ENCODE data around the gene C1orf21.
A peak's percentile ranks its signal among the peaks of the same experiment; 100 is the strongest.

Gene C1orf21

DNA sequence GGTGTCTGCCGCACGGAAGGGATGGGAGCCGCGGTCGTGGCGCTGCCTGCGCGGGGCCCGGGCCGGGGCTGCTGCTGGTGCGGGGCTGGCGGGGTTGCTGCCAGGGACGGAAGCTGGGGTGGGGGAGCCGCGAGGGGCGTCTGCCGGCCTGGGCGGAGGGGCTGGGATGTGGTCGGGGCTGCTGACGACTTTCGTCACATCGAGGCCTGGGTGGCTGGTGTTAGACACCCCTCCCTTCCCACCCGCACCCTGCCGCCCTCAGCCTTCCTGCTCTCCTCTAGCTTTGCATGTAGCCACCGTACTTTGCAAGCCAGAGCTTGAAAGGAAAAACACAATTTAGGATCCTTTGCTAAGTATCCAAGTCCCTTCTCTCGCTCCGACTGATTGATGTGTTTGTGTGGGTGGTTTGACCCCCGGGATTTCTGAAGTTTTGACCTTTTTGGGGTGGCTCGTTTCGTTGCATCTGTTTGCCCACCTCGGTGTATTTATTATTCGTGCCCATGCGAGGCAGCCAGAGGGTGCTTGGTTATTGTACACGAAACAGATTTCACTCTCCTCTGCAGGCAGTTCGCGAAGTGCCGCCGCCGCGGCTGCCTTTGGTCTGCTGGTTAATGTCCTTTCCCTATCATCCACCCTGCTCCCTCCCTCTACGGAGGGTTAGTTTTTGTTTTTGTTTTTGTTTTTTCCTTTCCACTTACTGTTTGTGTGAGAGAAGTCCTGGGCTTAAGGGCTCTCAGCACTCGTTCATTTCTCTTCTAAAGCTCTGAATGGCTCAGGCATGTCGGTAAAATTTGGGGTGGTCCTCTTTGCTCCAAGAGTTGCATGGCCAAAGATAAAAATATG, 868 bp downstream of the C1orf21 start:
- DNase-seq (ENCODE audit: low read depth): peak; percentile 51

DNA sequence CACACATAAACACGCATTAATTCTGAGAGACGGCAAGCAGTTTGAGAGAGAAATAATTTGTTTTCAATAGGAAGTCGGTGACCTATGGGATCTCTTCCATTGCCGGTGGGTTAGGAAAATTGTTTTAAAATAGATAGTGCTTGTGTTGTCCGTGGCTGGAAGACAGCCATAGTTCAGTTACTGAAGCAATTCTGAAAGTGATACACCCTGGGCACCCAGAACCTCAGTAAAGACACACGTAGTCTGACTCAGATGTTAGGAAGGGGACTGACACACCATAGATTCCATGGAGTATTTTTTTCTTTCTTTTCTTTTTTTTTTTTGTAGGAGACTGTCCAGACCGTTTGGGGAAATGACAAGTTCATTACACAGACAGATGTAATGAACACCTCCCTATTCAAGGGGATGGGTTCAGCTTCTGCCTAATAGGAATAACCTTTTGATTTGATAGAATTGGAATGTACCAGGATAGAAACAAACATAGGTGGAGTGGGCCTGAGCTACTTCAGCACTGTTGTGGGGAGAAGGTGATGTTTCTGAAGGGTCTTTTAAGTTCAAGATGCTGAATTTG, 1.6 kb downstream of the C1orf21 start:
- no peak for DNase-seq (ENCODE audit: low read depth)

DNA sequence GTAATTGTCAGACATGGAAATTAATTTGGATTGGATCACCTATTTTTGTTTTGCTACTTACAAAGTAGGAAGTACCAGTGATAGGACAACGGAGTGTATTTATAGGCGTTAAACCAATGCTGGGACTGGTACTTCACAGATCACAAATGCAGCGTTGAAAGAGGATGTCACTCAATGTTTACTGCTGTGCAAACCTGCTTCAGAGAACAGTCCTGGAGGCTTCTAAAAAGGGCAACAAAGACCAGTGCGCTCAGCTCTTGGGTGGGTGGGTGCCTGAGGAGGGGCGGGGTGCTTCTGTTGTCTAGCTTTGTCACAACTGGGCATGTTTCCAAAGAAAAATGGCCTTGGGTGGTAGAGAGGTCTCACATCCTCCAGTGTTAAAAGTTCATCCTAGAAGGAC, 2.1 kb downstream of the C1orf21 start:
- no peak for DNase-seq (ENCODE audit: low read depth)

DNA sequence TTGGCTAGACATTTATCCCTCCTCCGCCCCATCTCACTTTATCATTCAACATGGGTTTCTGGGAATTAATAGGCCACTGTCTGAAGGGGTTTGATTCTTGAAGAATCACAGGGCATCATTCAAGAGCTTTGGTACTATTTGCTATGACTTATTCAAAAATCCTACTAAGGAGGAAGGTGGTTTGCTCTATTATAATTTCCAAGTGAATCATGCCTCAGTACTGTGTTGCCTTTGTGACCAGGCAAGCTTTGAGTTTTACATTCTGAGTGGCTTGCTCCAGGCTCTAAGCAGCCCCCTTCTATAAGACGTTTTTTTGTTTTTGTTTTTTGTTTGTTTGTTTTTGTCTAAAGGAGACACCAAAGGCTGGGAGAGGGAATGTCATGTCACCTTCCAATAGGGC, 2.6 kb downstream of the C1orf21 start:
- no peak for DNase-seq (ENCODE audit: low read depth)

DNA sequence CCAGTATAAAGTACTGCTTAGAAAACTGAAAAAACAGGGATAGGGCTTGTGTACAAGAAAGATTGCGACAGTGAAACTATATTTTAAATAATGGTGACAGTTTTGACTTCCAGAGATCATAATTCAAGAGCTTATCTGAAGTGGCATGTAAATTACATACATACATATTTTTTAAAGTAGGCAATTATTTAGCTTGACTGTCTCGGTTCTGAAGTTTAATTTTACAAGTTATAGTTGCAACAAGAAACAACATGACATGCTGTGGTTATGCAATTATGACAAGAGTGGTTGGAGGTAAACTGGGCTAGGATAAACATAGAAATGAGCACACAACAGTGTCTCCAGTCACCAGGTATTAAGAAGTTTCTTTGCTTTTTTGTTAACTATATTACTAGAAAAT, 4.1 kb downstream of the C1orf21 start:
- DNase-seq (ENCODE audit: low read depth): no peak

DNA sequence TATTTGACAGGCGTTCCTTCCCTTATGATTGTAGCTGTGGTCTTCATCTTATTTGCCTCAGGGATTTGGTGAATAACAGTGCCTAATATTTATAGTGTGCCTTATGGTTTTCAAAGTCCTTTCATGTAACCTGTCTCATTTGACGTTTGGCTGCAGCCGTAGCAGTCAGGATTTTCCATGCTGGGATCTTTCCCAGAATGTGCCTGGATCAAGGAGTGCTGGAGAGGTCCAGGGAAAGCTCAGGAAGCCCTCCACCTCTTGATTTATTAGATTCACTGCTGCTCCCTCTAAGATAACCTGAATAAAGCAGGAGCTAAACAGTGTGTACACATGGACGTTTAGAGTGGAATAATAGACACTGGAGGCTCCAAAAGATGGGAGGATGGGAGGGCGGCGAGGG, 5.2 kb downstream of the C1orf21 start:
- no peak for DNase-seq (ENCODE audit: low read depth)

DNA sequence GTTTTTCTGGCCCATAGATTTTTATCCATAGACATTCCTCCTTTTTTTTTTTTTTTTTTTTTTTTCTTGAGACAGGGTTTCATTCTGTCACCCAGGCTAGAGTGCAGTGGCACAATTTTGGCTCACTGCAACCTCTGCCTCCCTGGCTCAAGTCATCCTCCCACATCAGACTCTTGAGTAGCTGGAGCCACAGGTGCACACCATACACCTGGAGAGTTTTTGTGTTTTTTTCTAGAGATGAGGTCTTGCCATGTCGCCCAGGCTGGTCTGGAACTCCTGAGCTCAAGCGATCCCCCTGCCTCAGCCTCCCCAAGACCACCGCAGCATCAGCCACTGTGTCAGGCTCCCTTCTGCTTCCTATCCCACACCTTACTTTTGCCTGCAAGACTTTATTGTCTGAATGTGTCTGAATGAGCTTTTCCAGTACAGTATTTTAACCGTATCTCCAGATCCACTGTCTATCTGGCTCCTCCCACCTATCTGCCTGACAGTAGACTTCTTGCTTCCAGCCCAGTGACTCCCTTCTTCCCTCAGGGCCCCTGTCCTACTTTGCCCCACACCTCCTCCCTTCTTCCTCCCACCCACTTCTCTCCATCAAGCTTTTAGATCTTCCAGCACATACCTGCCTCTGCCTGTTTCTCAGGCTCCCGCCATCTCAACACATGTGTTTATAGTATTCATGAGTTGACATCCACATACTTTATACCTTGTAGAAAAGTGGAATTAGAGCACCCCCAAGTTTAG, 6.1 kb downstream of the C1orf21 start:
- DNase-seq (ENCODE audit: low read depth): no peak

DNA sequence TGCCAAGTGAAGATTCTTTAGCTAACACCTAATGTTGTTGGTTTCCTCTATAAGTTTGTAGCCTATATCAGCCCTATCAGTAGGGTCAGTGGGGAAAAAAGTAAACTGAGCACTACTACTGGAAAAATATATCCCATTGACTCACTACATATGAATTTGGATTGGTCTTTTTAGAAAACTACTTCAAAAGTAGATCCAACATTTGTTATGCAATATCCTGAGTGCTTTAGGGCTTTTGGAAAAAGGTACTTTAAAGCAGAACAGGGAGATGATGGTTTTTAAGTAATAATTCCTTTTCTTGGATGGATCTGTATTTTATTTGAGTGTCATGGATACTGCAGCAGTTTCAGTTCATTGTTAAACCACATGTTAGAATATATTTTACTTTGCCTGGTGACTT, 7.1 kb downstream of the C1orf21 start:
- DNase-seq (ENCODE audit: low read depth): no peak

DNA sequence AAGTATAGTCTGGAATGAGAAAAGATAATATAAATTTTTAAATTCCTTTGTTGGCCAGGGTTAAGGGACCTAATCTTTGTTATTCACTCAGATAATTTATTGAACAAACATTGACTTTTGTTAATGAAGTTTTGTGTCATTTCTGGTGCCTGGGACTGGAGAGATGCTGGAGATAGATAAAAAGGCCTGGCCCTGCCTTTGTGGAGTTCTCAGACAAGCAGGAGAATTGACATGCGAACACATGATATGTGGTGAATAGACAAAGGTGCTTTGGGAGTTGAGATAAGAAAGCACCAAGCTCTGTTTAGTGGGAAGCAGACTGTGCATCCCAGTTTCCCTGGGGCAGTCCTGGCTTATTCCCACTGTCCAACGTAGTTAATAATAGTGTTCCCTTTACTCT, 8.5 kb downstream of the C1orf21 start:
- DNase-seq (ENCODE audit: low read depth): no peak

DNA sequence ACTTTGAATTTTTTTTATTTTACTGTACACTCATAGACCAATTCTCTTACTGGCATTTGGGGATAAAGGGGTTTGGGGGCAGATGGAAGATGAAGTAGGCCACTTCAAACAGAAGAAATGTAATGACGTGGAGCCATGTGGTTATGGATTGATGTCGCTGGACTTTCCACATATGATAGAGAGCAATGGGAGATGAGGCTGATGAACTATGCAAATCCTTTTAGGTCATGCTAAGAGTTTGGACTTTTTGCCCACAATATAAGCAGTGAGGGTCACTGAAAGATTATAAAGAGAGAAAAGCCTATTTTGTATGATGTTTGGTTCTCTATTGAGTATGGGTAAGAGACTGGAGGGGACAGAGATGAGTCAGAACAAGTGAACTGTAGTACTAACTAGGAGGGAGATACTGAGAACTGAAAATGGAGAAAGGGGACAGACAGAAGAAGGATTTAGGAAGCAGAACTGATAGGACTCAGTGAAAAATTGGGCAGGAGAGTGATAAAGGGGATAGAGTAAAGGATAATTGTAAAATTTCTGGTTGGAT, 9.2 kb downstream of the C1orf21 start:
- no peak for DNase-seq (ENCODE audit: low read depth)

DNA sequence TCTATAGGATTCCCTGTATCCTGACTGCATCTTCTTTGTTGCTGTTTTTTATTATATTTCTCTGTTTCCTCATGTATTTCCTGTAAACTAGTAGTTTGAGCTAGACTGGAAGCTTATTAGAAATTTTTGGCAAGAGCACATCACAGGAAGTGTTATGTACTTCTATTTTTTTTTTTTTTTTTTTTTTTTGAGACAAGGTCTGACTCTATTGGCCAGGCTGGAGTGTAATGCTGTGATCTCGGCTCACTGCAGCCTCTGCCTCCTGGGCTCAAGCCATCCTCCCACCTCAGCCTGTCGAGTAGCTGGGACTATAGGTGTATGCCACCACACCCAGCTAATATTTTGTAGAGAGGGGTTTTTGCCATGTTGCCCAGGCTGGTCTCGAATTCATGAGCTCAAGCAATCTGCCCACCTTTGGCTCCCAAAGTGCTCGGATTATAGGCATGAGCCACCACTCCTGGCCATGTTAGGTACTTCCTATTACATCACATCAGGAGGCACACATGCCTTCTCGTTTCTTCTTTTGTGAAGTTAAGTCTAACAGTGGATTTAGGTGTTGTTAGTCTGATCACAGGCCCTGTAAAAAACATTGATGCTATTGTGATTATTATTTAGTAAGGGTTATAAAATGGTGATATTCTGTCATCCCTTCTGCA, 12.5 kb downstream of the C1orf21 start:
- no peak for DNase-seq (ENCODE audit: low read depth)

DNA sequence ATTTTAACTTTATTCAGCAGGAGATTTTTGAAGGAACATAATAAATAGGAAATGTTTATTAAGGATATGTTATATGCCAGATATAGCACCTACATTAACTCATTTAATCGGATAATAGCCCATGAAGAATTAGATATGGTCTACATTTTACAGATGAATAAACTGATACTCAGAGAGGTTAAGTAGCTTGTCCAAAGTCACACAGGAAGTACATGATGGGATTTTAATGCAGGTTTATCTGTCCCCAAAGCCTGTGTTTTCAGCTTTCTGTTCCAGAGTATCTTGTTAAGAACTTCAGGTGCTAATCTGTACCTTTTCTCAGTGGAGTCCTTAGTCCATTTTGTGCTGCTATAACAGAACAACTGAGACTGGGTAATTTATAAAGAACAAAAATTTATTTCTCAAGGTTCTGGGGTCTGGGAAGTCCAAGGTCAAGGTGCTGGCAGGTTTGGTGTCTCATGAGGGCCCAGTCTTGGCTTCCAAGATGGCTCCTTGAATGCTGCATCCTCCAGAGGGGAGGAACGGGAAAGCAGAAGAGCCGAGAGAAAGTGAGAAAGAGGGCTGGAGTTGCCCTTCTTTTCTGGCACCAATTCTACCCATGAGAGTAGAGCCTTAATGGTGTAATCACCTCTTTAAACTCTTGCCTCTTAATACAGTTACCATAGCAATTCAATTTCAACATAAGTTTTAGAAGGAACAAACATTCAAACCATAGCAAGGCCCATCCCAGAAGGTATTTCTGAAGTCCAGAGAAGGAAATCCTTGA, 17.3 kb downstream of the C1orf21 start:
- DNase-seq (ENCODE audit: low read depth): no peak

DNA sequence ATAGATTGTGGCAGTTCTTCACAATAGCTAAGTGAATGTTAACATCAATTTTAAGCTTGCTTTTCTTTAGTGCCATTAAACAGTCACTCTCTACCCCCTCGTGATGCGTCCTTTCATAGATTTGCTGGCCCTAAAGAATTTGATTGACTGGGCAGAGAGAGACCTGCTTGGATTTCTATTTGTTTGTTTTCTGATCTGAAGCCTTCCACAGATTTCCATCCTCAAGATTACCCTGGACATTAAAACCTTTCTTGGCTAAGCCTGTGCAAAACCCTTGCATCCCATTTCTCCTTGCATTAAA, 17.8 kb downstream of the C1orf21 start:
- no peak for DNase-seq (ENCODE audit: low read depth)

DNA sequence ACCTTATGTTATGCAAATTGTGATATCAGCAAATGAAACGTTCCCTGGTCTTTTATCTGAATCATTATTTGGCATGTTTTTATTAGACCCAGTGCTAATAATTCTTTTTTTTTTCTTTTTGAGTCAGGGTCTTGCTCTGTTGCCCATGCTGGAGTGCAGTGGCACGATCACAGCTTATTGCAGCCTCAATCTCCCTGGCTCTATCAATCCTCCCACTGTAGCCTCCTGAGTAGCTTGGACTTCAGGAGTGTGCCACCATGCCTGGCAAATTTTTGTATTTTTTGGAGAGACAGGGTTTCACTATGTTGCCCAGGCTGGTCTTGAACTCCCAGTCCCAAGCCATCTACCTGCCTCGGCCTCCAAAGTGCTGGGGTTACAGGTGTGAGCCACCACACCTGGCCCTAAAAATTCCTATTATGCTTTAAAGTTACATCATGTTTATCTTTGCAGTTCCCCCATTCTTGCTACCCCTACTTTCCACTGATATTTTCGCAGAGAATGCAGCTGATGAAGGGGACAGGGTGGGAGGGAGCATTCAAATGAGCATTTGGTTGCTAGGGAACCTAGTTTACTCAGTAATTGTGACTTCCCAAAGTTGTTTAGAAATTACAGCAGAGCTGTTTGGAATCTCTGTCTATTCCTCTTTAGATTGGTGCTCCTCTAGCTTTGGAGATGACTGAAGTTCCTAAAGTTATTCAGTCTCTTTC, 18.4 kb downstream of the C1orf21 start:
- DNase-seq (ENCODE audit: low read depth): no peak

DNA sequence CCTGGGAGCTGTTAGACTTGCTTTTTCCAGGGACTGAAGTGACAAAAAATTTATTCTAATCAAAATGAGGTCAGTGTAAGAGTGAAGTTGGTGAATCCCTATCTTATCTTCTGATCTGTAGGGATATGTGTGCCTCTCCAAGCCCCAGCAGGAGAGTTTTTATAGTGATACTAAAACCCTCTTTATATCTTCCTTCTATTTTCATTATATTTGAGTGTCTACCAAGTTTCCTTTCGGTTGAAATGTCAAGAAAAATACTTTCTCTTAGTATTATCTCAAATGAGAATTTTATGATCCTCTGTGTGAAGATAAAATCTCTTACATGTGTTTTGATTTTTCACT, 18.9 kb downstream of the C1orf21 start:
- DNase-seq (ENCODE audit: low read depth): no peak

DNA sequence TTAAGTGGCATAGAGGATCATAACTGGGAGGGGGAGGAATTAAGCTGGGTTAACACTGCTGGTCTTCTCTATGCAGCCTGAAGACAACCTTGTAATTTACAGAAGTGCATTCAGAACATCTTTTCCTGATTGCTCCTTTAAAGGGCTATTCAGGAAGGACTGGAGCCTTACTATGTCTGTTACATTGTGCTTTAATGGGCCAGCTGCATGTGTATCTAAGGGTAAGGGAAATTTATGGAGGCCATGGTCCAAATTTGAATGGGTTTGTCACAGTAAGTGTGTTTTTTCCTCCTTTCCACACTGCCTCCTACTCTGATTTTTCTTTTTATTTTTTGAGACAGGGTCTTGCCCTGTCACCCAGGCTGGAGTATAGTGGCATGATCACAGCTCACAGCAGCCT, 19.6 kb downstream of the C1orf21 start:
- DNase-seq (ENCODE audit: low read depth): no peak

DNA sequence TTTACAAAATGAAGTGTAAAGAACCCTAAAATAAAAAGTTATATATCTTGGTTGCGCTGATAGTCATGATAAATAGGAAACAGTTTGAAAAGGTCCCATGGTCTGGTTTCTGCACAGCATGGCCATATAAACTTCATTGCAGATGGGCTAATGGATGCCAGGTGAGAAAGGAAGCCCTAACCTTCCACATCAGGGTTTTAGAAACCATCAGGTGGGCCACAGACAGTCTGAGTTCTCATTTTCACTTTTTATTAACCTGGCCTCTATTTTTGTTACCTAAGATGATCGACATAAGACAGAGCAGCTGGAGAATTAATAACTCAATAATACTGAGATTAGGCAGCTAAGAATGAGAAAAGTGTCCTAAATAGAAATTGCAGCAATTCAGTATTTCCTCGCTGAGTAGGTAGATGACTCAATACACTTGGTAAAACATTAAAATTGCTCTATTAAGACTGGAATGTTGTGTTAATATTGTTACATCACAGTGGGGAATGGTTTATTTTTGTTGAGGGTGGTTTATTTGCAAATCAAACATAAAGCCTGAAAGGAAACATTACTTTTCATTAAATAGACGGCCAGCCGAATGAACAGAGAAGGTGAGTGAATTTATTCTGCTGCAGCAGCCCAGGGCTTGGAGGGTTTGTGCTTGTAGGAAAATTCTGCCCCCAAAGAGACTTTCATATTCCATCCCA, 21.1 kb downstream of the C1orf21 start:
- no peak for DNase-seq (ENCODE audit: low read depth)

DNA sequence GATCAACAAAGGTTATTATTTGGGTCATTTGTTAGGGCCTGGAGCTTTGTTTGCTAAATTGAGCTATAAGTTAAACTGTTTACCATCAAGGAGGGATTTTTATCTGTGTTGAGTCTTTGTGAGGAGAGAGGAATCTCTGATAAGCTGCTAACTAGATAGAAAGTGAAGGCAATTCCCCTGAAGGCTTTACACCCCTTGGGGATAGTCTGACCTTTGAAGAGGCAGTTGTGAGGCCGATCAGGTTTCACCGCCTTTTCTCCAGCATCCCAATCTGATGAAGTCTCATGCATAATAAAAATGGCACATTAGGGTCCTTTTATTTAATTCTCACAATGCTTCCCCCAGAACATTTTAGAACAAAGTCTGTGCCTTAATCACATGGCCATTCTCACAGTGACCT, 21.8 kb downstream of the C1orf21 start:
- no peak for DNase-seq (ENCODE audit: low read depth)

DNA sequence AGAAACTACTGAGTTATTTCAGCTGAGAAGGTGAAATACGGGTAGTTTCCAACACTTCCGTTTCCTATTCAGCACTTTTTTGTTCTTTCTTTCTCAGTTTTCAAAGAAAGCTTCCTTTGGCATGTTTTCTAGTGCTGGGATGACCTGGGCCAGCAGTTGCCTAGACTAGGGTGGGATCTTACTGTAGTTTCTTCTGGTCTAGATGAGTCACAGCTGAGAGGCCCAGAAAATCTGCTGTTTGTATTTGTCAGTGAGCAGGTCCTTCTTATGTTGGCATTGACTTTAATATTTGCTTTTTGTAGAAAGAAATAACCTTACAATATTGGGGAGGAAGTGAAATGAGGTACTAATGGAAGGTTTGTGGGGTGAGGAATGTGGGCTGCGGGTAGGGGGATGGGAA, 22.2 kb downstream of the C1orf21 start:
- no peak for DNase-seq (ENCODE audit: low read depth)

DNA sequence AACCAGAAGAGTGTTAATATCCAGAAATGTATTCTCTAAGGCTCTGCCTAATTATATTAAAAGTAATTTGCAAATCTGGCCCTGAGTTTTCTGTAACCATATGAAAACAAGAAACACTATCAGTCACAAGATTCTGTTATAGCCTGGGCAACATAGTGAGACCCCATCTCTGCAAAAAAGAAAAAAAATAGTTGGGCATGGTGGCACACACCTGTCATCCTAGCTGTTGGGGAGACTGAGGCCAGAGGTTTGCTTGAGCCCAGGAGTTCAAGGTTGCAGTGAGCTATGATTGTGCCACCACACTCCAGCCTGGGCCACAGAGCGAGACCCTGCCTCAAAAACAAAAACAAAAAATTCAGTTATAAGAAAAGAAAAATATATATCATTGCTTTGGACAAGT, 25.6 kb downstream of the C1orf21 start:
- DNase-seq (ENCODE audit: low read depth): no peak

DNA sequence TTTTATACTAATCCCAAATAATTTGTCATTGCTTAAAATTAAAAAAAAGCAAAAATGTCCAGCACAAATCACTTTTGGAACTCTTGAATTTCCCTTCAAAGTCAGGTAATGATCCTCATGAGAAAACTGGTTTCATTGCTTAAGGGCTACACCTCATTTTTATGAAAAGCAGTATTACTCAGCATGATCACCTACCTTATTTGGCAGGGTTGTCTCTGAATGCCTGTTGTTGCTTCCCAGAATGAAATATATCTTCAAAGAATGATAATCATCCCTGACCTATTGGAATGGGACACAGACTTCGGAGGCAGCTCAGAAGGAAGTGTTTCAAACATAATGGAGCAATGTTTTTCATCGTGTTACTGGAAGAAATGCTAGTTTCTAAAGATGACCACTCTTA, 29.7 kb downstream of the C1orf21 start:
- DNase-seq (ENCODE audit: low read depth): no peak
